HG03097 (cell line): ENCODE results near the gene NPM3.

Experiments
- ATAC-seq: cut with Tn5 transposase; IDR thresholded peaks from one replicate; pipeline ENCODE4 v1.9.1; 2021; ENCODE audit not compliant: unreplicated experiment, low FRiP score

NPM3 gene

GRCh38 chr10:101782811-101783735, at the start of gene NPM3:
Gene NPM3 (minus strand): TSS chr10:101783446. CDS start chr10:101783390, 56 bp downstream.
- ATAC-seq, result no peak

GRCh38 chr10:101832325-101832771, 49.1 kb upstream of the NPM3 start:
- ATAC-seq, result no peak

GRCh38 chr10:101831169-101831811, 48.0 kb upstream of the NPM3 start:
- no peak for ATAC-seq

- ATAC-seq, result peak; percentile 45
These were observed 47.3 kb upstream of the NPM3 start for GRCh38 chr10:101830322-101831168.

- peak; percentile 15 for ATAC-seq
These were observed 46.5 kb upstream of the NPM3 start for GRCh38 chr10:101829561-101830315.

GRCh38 chr10:101828766-101829551, 45.7 kb upstream of the NPM3 start:
- no peak for ATAC-seq

GRCh38 chr10:101827919-101828600, 44.8 kb upstream of the NPM3 start:
- no peak for ATAC-seq

- ATAC-seq, result no peak
These were observed 43.7 kb upstream of the NPM3 start for GRCh38 chr10:101826852-101827434.

GRCh38 chr10:101824736-101825135, 41.5 kb upstream of the NPM3 start:
- no peak for ATAC-seq

- ATAC-seq, result peak; percentile 6
These were observed 35.8 kb upstream of the NPM3 start for GRCh38 chr10:101818872-101819633.

- ATAC-seq, result peak; percentile 89
These were observed 35.0 kb upstream of the NPM3 start, which contains the start of gene OGA for GRCh38 chr10:101818119-101818871. Gene OGA (minus strand): TSS chr10:101818444. CDS start chr10:101818022, 422 bp downstream.

- ATAC-seq, result peak; percentile 2
These were observed 34.3 kb upstream of the NPM3 start for GRCh38 chr10:101817337-101818118.

GRCh38 chr10:101816913-101817336, 33.7 kb upstream of the NPM3 start:
- no peak for ATAC-seq

GRCh38 chr10:101816376-101816775, 33.1 kb upstream of the NPM3 start:
- ATAC-seq, result no peak

- no peak for ATAC-seq
These were observed 31.3 kb upstream of the NPM3 start for GRCh38 chr10:101814466-101815071.

- ATAC-seq, result no peak
These were observed 29.4 kb upstream of the NPM3 start for GRCh38 chr10:101812606-101813005.
